ENCODE data around the gene NWD2.

Gene NWD2

GRCh38 chr4:37422102-37422501, 177.6 kb downstream of the NWD2 start:
- Histone ChIP-seq H3K9me3 (no peaks in the 10 kb centered on the region), H3K4me3 (no peak overlapping the region), H3K9ac (no peak overlapping the region), H3K4me2 (no peak overlapping the region), H4K20me1 (no peaks in the 10 kb centered on the region), H3K4me1 (no peaks in the 10 kb centered on the region), H3K27ac (no peak overlapping the region), H3K36me3 (no peaks in the 10 kb centered on the region), H3K27me3 (no peaks in the 10 kb centered on the region)
- no peak for TF ChIP-seq Cebpa-rat (IDR thresholded peaks at IDR 0.05)

GRCh38 chr4:37422638-37423037, 178.1 kb downstream of the NWD2 start:
- Histone ChIP-seq H3K4me3 (no peak overlapping the region), H3K4me1 (no peaks in the 10 kb centered on the region), H3K36me3 (no peaks in the 10 kb centered on the region), H3K9ac (no peak overlapping the region), H3K9me3 (no peaks in the 10 kb centered on the region), H4K20me1 (no peaks in the 10 kb centered on the region), H3K4me2 (no peak overlapping the region), H3K27ac (no peak overlapping the region), H3K27me3 (no peaks in the 10 kb centered on the region)
- no peak for TF ChIP-seq Cebpa-rat (IDR thresholded peaks at IDR 0.05)

GRCh38 chr4:37423310-37423709, 178.8 kb downstream of the NWD2 start:
- no peak overlapping the region for H3K27ac ChIP-seq
- H3K4me2 ChIP-seq, result no peak overlapping the region
- no peaks in the 10 kb centered on the region for H3K27me3 ChIP-seq
- TF ChIP-seq Cebpa-rat (IDR thresholded peaks at IDR 0.05), result no peak
- H3K9ac ChIP-seq, result no peak overlapping the region
- H3K4me3 ChIP-seq, result no peak overlapping the region
- H3K4me1 ChIP-seq, result no peaks in the 10 kb centered on the region
- no peaks in the 10 kb centered on the region for H3K36me3 ChIP-seq
- H4K20me1 ChIP-seq, result no peaks in the 10 kb centered on the region
- H3K9me3 ChIP-seq, result no peaks in the 10 kb centered on the region

- no peak for TF ChIP-seq Cebpa-rat (IDR thresholded peaks at IDR 0.05)
- Histone ChIP-seq H3K9me3 (no peaks in the 10 kb centered on the region), H3K36me3 (no peaks in the 10 kb centered on the region), H3K9ac (no peak overlapping the region), H3K27me3 (no peaks in the 10 kb centered on the region), H3K4me3 (no peak overlapping the region), H3K4me2 (no peak overlapping the region), H3K27ac (no peak overlapping the region), H3K4me1 (no peaks in the 10 kb centered on the region), H4K20me1 (no peaks in the 10 kb centered on the region)
Observed at GRCh38 chr4:37424753-37425152, 180.2 kb downstream of the NWD2 start.

- H4K20me1 ChIP-seq, result no peaks in the 10 kb centered on the region
- no peaks in the 10 kb centered on the region for H3K4me1 ChIP-seq
- no peaks in the 10 kb centered on the region for H3K36me3 ChIP-seq
- no peak overlapping the region for H3K27ac ChIP-seq
- H3K4me3 ChIP-seq, result no peak overlapping the region
- H3K9ac ChIP-seq, result no peak overlapping the region
- TF ChIP-seq Cebpa-rat (IDR thresholded peaks at IDR 0.05), result no peak
- H3K4me2 ChIP-seq, result no peak overlapping the region
- H3K9me3 ChIP-seq, result no peaks in the 10 kb centered on the region
- no peaks in the 10 kb centered on the region for H3K27me3 ChIP-seq
Observed at GRCh38 chr4:37425857-37426256, 181.3 kb downstream of the NWD2 start.

GRCh38 chr4:37427193-37427592, 182.7 kb downstream of the NWD2 start:
- Histone ChIP-seq H3K4me1 (no peaks in the 10 kb centered on the region), H3K9ac (no peak overlapping the region), H3K36me3 (no peaks in the 10 kb centered on the region), H3K27me3 (no peaks in the 10 kb centered on the region), H3K4me2 (no peak overlapping the region), H4K20me1 (no peaks in the 10 kb centered on the region), H3K9me3 (no peaks in the 10 kb centered on the region), H3K4me3 (no peak overlapping the region), H3K27ac (no peak overlapping the region)
- TF ChIP-seq Cebpa-rat (IDR thresholded peaks at IDR 0.05), result no peak

GRCh38 chr4:37429906-37430305, 185.4 kb downstream of the NWD2 start:
- Histone ChIP-seq H3K4me3 (no peak overlapping the region), H3K9me3 (no peaks in the 10 kb centered on the region), H3K9ac (no peak overlapping the region), H3K36me3 (no peaks in the 10 kb centered on the region), H4K20me1 (no peaks in the 10 kb centered on the region), H3K4me1 (no peaks in the 10 kb centered on the region), H3K27me3 (no peaks in the 10 kb centered on the region), H3K4me2 (no peak overlapping the region), H3K27ac (no peak overlapping the region)
- TF ChIP-seq Cebpa-rat (IDR thresholded peaks at IDR 0.05), result no peak

GRCh38 chr4:37430718-37431416, 186.3 kb downstream of the NWD2 start:
- H3K9me3 ChIP-seq, result no peaks in the 10 kb centered on the region
- no peaks in the 10 kb centered on the region for H3K36me3 ChIP-seq
- H3K9ac ChIP-seq, result no peak overlapping the region
- H3K4me3 ChIP-seq, result no peak overlapping the region
- H4K20me1 ChIP-seq, result no peaks in the 10 kb centered on the region
- no peaks in the 10 kb centered on the region for H3K27me3 ChIP-seq
- no peaks in the 10 kb centered on the region for H3K4me1 ChIP-seq
- H3K27ac ChIP-seq, result no peak overlapping the region
- H3K4me2 ChIP-seq, result no peak overlapping the region
- no peak for TF ChIP-seq Cebpa-rat (IDR thresholded peaks at IDR 0.05)

- no peaks in the 10 kb centered on the region for H3K9me3 ChIP-seq
- H3K27ac ChIP-seq, result no peak overlapping the region
- H3K4me1 ChIP-seq, result peaks cover 3% of the 10 kb centered on the region
- H3K4me2 ChIP-seq, result no peak overlapping the region
- H4K20me1 ChIP-seq, result no peaks in the 10 kb centered on the region
- no peak overlapping the region for H3K4me3 ChIP-seq
- H3K9ac ChIP-seq, result no peak overlapping the region
- no peaks in the 10 kb centered on the region for H3K36me3 ChIP-seq
- H3K27me3 ChIP-seq, result no peaks in the 10 kb centered on the region
- no peak for TF ChIP-seq Cebpa-rat (IDR thresholded peaks at IDR 0.05)
Observed at GRCh38 chr4:37431417-37431743, 186.8 kb downstream of the NWD2 start.

- Histone ChIP-seq H3K4me2 (no peak overlapping the region), H3K36me3 (no peaks in the 10 kb centered on the region), H3K4me3 (no peak overlapping the region), H3K27me3 (no peaks in the 10 kb centered on the region), H3K9me3 (no peaks in the 10 kb centered on the region), H3K9ac (no peak overlapping the region), H4K20me1 (no peaks in the 10 kb centered on the region), H3K4me1 (peaks cover 13% of the 10 kb centered on the region), H3K27ac (no peak overlapping the region)
- TF ChIP-seq Cebpa-rat (IDR thresholded peaks at IDR 0.05), result no peak
Observed at GRCh38 chr4:37434469-37434868, 189.9 kb downstream of the NWD2 start.

- H3K27me3 ChIP-seq, result no peaks in the 10 kb centered on the region
- no peak overlapping the region for H3K4me3 ChIP-seq
- no peak overlapping the region for H3K9ac ChIP-seq
Observed at GRCh38 chr4:37436546-37436945, 192.0 kb downstream of the NWD2 start.

More at GRCh38 chr4:37436546-37436945, 192.0 kb downstream of the NWD2 start:
- Histone ChIP-seq H4K20me1 (no peaks in the 10 kb centered on the region), H3K4me1 (peaks cover 13% of the 10 kb centered on the region), H3K4me2 (peak overlapping the region; percentile 37), H3K36me3 (no peaks in the 10 kb centered on the region), H3K27ac (no peak overlapping the region), H3K9me3 (no peaks in the 10 kb centered on the region)
- no peak for TF ChIP-seq Cebpa-rat (IDR thresholded peaks at IDR 0.05)
